H1 (cell line): ENCODE measurements around the gene RPL41. TPM values are rescaled to one million over a fixed set of nuclear protein-coding genes. Genes with fewer than 3 reads are reported as not detected.

Source experiments
- CTCF ChIA-PET: fragments of 300-600 bp; sonication (Branson Sonifier 250); formaldehyde crosslinking; loops from one replicate; lab custom pipeline; 2021; ENCODE audit not compliant: partially characterized antibody; lab: Charles Lee
- POLR2A ChIA-PET: fragments of 300-600 bp; sonication (Branson Sonifier 250); formaldehyde crosslinking; loops from one replicate; lab custom pipeline; 2021; ENCODE audit warnings: inconsistent platforms; ENCODE audit not compliant: partially characterized antibody; lab: Charles Lee
- DNase-seq, 2 experiments: peaks; one replicate each; pipeline versions ENCODE4 v3.0.0 to v3.0.0-alpha.2; 2010 to 2022; ENCODE audit warnings: low spot score in 2 of 2, low read depth in 1 of 2, mixed read lengths in 1 of 2
- FAIRE-seq: peaks from 2 replicates; lab custom pipeline; 2011; peaks lifted over from hg19 to GRCh38; lab: Jason Lieb, UNC
- H2AFZ ChIP-seq: 2 replicates; pipeline ENCODE4 v1.8.1; 2012; ENCODE audit warnings: low read length, inconsistent platforms
- H2AK5ac ChIP-seq: 2 replicates; pipeline ENCODE4 v1.6.1; 2013; ENCODE audit warnings: low read depth, low read length
- H2BK120ac ChIP-seq: replicated peaks from 2 replicates; pipeline ENCODE3; 2013; ENCODE audit warnings: low read depth, low read length, inconsistent platforms
- H2BK12ac ChIP-seq: 2 replicates; pipeline ENCODE4 v1.6.1; 2013; ENCODE audit warnings: low read depth, low read length
- H2BK15ac ChIP-seq: 2 replicates; pipeline ENCODE4 v1.6.1; 2013; ENCODE audit warnings: low read length
- H2BK20ac ChIP-seq: 2 replicates; pipeline ENCODE4 v1.6.1; 2013; ENCODE audit warnings: low read length
- H2BK5ac ChIP-seq: 2 replicates; pipeline ENCODE4 v1.6.1; 2013; ENCODE audit warnings: low read depth, low read length
- H3K14ac ChIP-seq: 2 replicates; pipeline ENCODE4 v1.6.1; 2013; ENCODE audit warnings: inconsistent platforms; ENCODE audit not compliant: insufficient read length
- H3K18ac ChIP-seq: 2 replicates; pipeline ENCODE4 v1.6.1; 2013; ENCODE audit warnings: low read length; ENCODE audit errors: extremely low read depth
- H3K23ac ChIP-seq: 2 replicates; pipeline ENCODE4 v1.6.1; 2013; ENCODE audit warnings: inconsistent platforms; ENCODE audit not compliant: insufficient read length
- H3K23me2 ChIP-seq: 2 replicates; pipeline ENCODE4 v1.6.1; 2013; ENCODE audit warnings: low read depth, low read length
- H3K27ac ChIP-seq: 2 replicates; pipeline ENCODE4 v1.6.1; 2011; ENCODE audit warnings: low read depth, low read length, inconsistent platforms
- H3K27me3 ChIP-seq, 4 experiments: replicated peaks in 1 of 4; 1 replicate in 1 of 4; 2 replicates in 3 of 4; pipeline versions ENCODE4 v1.6.1 to v1.8.1; 2011 to 2013; ENCODE audit warnings: low read length in 3 of 4, mild to moderate bottlenecking in 3 of 4, inconsistent platforms in 2 of 4, mixed read lengths in 2 of 4, moderate library complexity in 1 of 4; ENCODE audit not compliant: control insufficient read depth in 3 of 4, insufficient read depth in 3 of 4; ENCODE audit errors: extremely low read depth in 1 of 4
- H3K36me3 ChIP-seq, 4 experiments: 2 replicates each; pipeline versions ENCODE4 v1.6.1 to v1.8.1; 2011 to 2013; ENCODE audit warnings: mild to moderate bottlenecking in 4 of 4, low read length in 3 of 4, moderate library complexity in 2 of 4, control low read depth in 1 of 4, inconsistent platforms in 1 of 4; ENCODE audit not compliant: insufficient read depth in 4 of 4, control insufficient read depth in 2 of 4
- H3K4ac ChIP-seq: replicated peaks from 2 replicates; pipeline ENCODE3; 2013; ENCODE audit warnings: low read length, low read depth, mixed read lengths, inconsistent platforms; ENCODE audit not compliant: insufficient read length
- H3K4me1 ChIP-seq, 4 experiments: replicated peaks in 1 of 4; 1 replicate in 1 of 4; 2 replicates in 3 of 4; pipeline versions ENCODE4 v1.6.1 to v1.8.1; 2011 to 2013; ENCODE audit warnings: low read length in 3 of 4, inconsistent platforms in 2 of 4, mixed read lengths in 1 of 4; ENCODE audit not compliant: insufficient read depth in 4 of 4, control insufficient read depth in 3 of 4
- H3K4me2 ChIP-seq, 2 experiments: 2 replicates each; pipeline versions ENCODE4 v1.6.1 to v1.8.1; 2011 to 2013; ENCODE audit warnings: low read depth in 2 of 2, low read length in 2 of 2, control low read depth in 1 of 2, inconsistent platforms in 1 of 2, mild to moderate bottlenecking in 1 of 2; ENCODE audit not compliant: insufficient read depth in 1 of 2
- H3K4me3 ChIP-seq, 4 experiments: fragments of 200-600, 300-600 bp in 1 of 4; sonication (generic), shearing (Covaris generic), sonication (Bioruptor Twin) in 1 of 4; 2 replicates each; pipeline versions ENCODE4 v1.5.1 to v1.8.1; 2011 to 2016; ENCODE audit warnings: low read length in 4 of 4, low read depth in 3 of 4, control low read depth in 2 of 4, inconsistent platforms in 2 of 4, mild to moderate bottlenecking in 2 of 4, mixed read lengths in 1 of 4, moderate library complexity in 1 of 4; ENCODE audit not compliant: insufficient read depth in 2 of 4; ENCODE audit errors: extremely low read depth in 1 of 4
- H3K56ac ChIP-seq: replicated peaks from 2 replicates; pipeline ENCODE3; 2013; ENCODE audit warnings: low read depth, mild to moderate bottlenecking, mixed read lengths, low read length, inconsistent platforms; ENCODE audit not compliant: insufficient read length
- H3K79me1 ChIP-seq: 2 replicates; pipeline ENCODE4 v1.6.1; 2013; ENCODE audit warnings: low read depth, low read length, control low read depth
- H3K79me2 ChIP-seq, 2 experiments: 2 replicates each; pipeline versions ENCODE4 v1.6.1 to v1.8.1; 2012 to 2013; ENCODE audit warnings: low read length in 2 of 2, mild to moderate bottlenecking in 2 of 2, inconsistent platforms in 1 of 2; ENCODE audit not compliant: insufficient read depth in 2 of 2, control insufficient read depth in 1 of 2
- H3K9ac ChIP-seq, 4 experiments: replicated peaks in 1 of 4; 1 replicate in 1 of 4; 2 replicates in 3 of 4; pipeline versions ENCODE4 v1.6.1 to v1.8.1; 2011 to 2013; ENCODE audit warnings: low read depth in 3 of 4, low read length in 3 of 4, control low read depth in 2 of 4, mild to moderate bottlenecking in 2 of 4, moderate library complexity in 2 of 4, inconsistent platforms in 1 of 4; ENCODE audit errors: extremely low read depth in 1 of 4
- H3K9me3 ChIP-seq, 2 experiments: 2 replicates each; pipeline versions ENCODE4 v1.6.1 to v1.8.1; 2012 to 2013; ENCODE audit warnings: mild to moderate bottlenecking in 2 of 2, moderate library complexity in 2 of 2, control low read depth in 1 of 2, inconsistent platforms in 1 of 2, low read depth in 1 of 2, low read length in 1 of 2, mixed read lengths in 1 of 2; ENCODE audit not compliant: insufficient read depth in 2 of 2
- H4K20me1 ChIP-seq, 2 experiments: replicated peaks in 1 of 2; 2 replicates each; pipeline versions ENCODE3 to v1.8.1; 2011 to 2013; ENCODE audit warnings: inconsistent platforms in 2 of 2, low read length in 2 of 2, mild to moderate bottlenecking in 1 of 2; ENCODE audit not compliant: insufficient read depth in 2 of 2, control insufficient read depth in 1 of 2
- H4K5ac ChIP-seq: 2 replicates; pipeline ENCODE4 v1.6.1; 2013; ENCODE audit warnings: low read length, low read depth, mixed read lengths, inconsistent platforms; ENCODE audit not compliant: insufficient read length
- H4K8ac ChIP-seq: 2 replicates; pipeline ENCODE4 v1.8.0; 2013; ENCODE audit warnings: mild to moderate bottlenecking, moderate library complexity, low read length, inconsistent platforms; ENCODE audit not compliant: insufficient read depth; ENCODE audit errors: extremely low read depth
- H4K91ac ChIP-seq: replicated peaks from 2 replicates; pipeline ENCODE3; 2013; ENCODE audit warnings: low read length, mixed read lengths, inconsistent platforms; ENCODE audit not compliant: insufficient read length
- BACH1 ChIP-seq: IDR thresholded peaks from 2 replicates; pipeline ENCODE4 v1.6.1; 2012; ENCODE audit warnings: low read length, improper control_type of control experiment
- EGR1 ChIP-seq: IDR thresholded peaks from 2 replicates; pipeline ENCODE4 v1.6.1; 2011; ENCODE audit warnings: low read depth, low read length, borderline replicate concordance
- HDAC6 ChIP-seq: IDR thresholded peaks from one replicate; pipeline ENCODE4 v1.7.1; 2012; ENCODE audit warnings: low read depth, mild to moderate bottlenecking, inconsistent platforms, low read length, moderate library complexity
- NRF1 ChIP-seq: IDR thresholded peaks from 2 replicates; pipeline ENCODE4 v1.6.1; 2011; ENCODE audit warnings: mild to moderate bottlenecking, low read depth, low read length, improper control_type of control experiment
- POU5F1 ChIP-seq: IDR thresholded peaks from 2 replicates; pipeline ENCODE4 v1.6.1; 2011; ENCODE audit warnings: low read depth, mild to moderate bottlenecking, low read length, moderate library complexity
- SIN3A ChIP-seq, 2 experiments: IDR thresholded peaks in 1 of 2; conservative IDR thresholded peaks in 1 of 2; 2 replicates each; pipeline ENCODE4 v1.6.1; 2011 to 2012; ENCODE audit warnings: low read length in 2 of 2, improper control_type of control experiment in 1 of 2, low read depth in 1 of 2, mild to moderate bottlenecking in 1 of 2
- SIRT6 ChIP-seq: IDR thresholded peaks from one replicate; pipeline ENCODE4 v1.7.1; 2012; ENCODE audit warnings: low read length, inconsistent platforms
- SP4 ChIP-seq: IDR thresholded peaks from 2 replicates; pipeline ENCODE4 v1.6.1; 2012; ENCODE audit warnings: low read length, inconsistent platforms
- TAF1 ChIP-seq: IDR thresholded peaks from 2 replicates; pipeline ENCODE4 v1.6.1; 2011; ENCODE audit warnings: mild to moderate bottlenecking, low read depth, low read length
- YY1 ChIP-seq: IDR thresholded peaks from 2 replicates; pipeline ENCODE4 v1.6.1; 2011; ENCODE audit warnings: low read depth, mild to moderate bottlenecking, low read length
- WGBS, 2 experiments: shearing (Covaris generic) in 1 of 2; methylation state at CpG; one replicate each; pipeline versions ENCODE4 v1.1.6 to v1.1.7; 2013 to 2015; ENCODE audit warnings: low lambda C conversion rate in 2 of 2, mixed read lengths in 2 of 2, inconsistent platforms in 1 of 2, low coverage in 1 of 2, missing lambda C conversion rate in 1 of 2; ENCODE audit not compliant: insufficient replicate concordance in 2 of 2, insufficient coverage in 1 of 2, insufficient read length in 1 of 2; ENCODE audit errors: extremely low coverage in 1 of 2, missing lambda C conversion rate in 1 of 2; 5-methylcytosine and 5-hydroxymethylcytosine counted together
- polyA plus RNA-seq, 7 experiments: library from polyadenylated mRNA; depleted of rRNA in 3 of 7; stranded (reverse) in 5 of 7; unstranded in 2 of 7; fragments of >200 nt in 5 of 7; fragments of 200-250 nt in 2 of 7; gene quantifications; 1 replicate in 5 of 7; 2 replicates in 1 of 7; 4 replicates in 1 of 7; pipeline versions ENCODE4 v1.2.1 to v1.2.3, GENCODE V29; 2011 to 2013; ENCODE audit warnings: missing spikeins in 2 of 7, mixed read lengths in 2 of 7
- total RNA-seq: library from RNA; stranded (reverse); fragmentation: NEBNext Ultra II Directional; extraction: Animal tissue kit (Norgen Biotek cat#: 25700); gene quantifications from 2 replicates; pipeline ENCODE4 v1.2.1, GENCODE V29; 2021

RPL41 gene
- total and polyA plus RNA-seq, 2 of the 8 experiments (the other 6 are each of a cell fraction or from before 2014, with no cell fraction given) = 4,440 to 16,488 TPM

GRCh38 chr12:56157201-56158028, 41.0 kb downstream of the RPL41 start:
- peak overlapping the region; percentile 95 for H4K5ac ChIP-seq
- WGBS, 2 experiments = 28% methylated on average over 41 of the region's 45 CpGs; no CpG with 5 or more reads in 1 of the 2 experiments
- H2AFZ ChIP-seq = no peak overlapping the region
- peak overlapping the region; percentile 87; the same call in 1 of the 2 replicates for H4K8ac ChIP-seq
- peak overlapping the region; percentile 93 for H3K27ac ChIP-seq
- H4K20me1 ChIP-seq = peaks cover 11 to 19% of the 10 kb centered on the region in 2 experiments
- H3K4me2 ChIP-seq = peak overlapping the region; percentile 76 to 77
- H3K27me3 ChIP-seq = no peaks in the 10 kb centered on the region
- peak overlapping the region; percentile 79 for H2AK5ac ChIP-seq
- peak overlapping the region; percentile 36; the same call in 1 of the 2 replicates for H2BK15ac ChIP-seq
- CTCF ChIA-PET = interaction anchor here (0.6 to 2.5 kb wide), 8 partner anchors 11 to 235 kb away, joined by 3 to 12 read pairs (median 4); partner anchors contain the start of gene SMARCC2
- H4K91ac ChIP-seq = peak overlapping the region; percentile 97
- peaks cover 9 to 37% (median 22%) of the 10 kb centered on the region in 4 experiments for H3K4me1 ChIP-seq
- FAIRE-seq (no peak), DNase-seq (peak; percentile 44 to 79)
- H3K4ac ChIP-seq = no peak overlapping the region
- H3K79me2 ChIP-seq = peaks cover 3 to 32% of the 10 kb centered on the region in 2 experiments
- no peak overlapping the region for H2BK120ac ChIP-seq
- peak overlapping the region; percentile 86 for H2BK12ac ChIP-seq
- H3K23me2 ChIP-seq = peaks cover 19% of the 10 kb centered on the region
- peaks cover 23 to 45% (median 32%) of the 10 kb centered on the region in 4 experiments for H3K36me3 ChIP-seq
- no peak overlapping the region for H2BK20ac ChIP-seq
- no peak overlapping the region for H3K14ac ChIP-seq
- H3K4me3 ChIP-seq = peak overlapping the region; percentile 50 to 91 (median 62)
- H3K9me3 ChIP-seq = no peaks in the 10 kb centered on the region
- H3K79me1 ChIP-seq = peaks cover 5% of the 10 kb centered on the region; the same call in 1 of the 2 replicates
- no peak overlapping the region for H3K23ac ChIP-seq
- H2BK5ac ChIP-seq = peak overlapping the region; percentile 84
- H3K9ac ChIP-seq = peak overlapping the region; percentile 82 to 90 (median 88)
- H3K56ac ChIP-seq = peak overlapping the region; percentile 5
- POLR2A ChIA-PET = interaction anchor here (0.8 to 15.6 kb wide), 18 partner anchors 8 to 327 kb away, joined by 3 to 656 read pairs (median 5); partner anchors contain the start of genes COQ10A, IL23A, PA2G4 and RNF41
- H3K18ac ChIP-seq = peak overlapping the region; percentile 76
- TF ChIP-seq HDAC6 = no peak
- peak; percentile 64 for TF ChIP-seq TAF1
- no peak for TF ChIP-seq NRF1
- no peak for TF ChIP-seq SIRT6
- no peak for TF ChIP-seq POU5F1
- no peak for TF ChIP-seq YY1
- 0 out of 2 replicates have a peak, but pooled peaks have one; percentile 9 for TF ChIP-seq SP4
- no peak for TF ChIP-seq EGR1
- TF ChIP-seq SIN3A (conservative IDR thresholded peaks at IDR 0.05 in 1 of 2, IDR thresholded peaks at IDR 0.05 in 1 of 2; ENCODE audit: low read depth in 1 of 2, low read length in 2 of 2) = 0 out of 4 replicates have a peak, but pooled peaks of 1 of the 2 experiments have one; percentile 22
- 0 out of 2 replicates have a peak, but pooled peaks have one; percentile 10 for TF ChIP-seq BACH1
